Liver (tissue), 9 donors: ENCODE results near the gene TMEM97. TPM values are rescaled to one million over a fixed set of nuclear protein-coding genes. Genes with fewer than 3 reads are reported as not detected.

Source experiments
- DNase-seq: peaks from one replicate; pipeline ENCODE4 v3.0.0-alpha.2; 2017; ENCODE audit warnings: low spot score
- H3K27ac ChIP-seq, 2 donors: one replicate each; pipeline ENCODE4 v1.7.0; 2013; ENCODE audit warnings: inconsistent platforms in 2 of 2, low read length in 2 of 2, control low read depth in 1 of 2, low read depth in 1 of 2, mild to moderate bottlenecking in 1 of 2
- H3K27me3 ChIP-seq, 4 donors: one replicate each; pipeline versions ENCODE4 v1.6.1 to v1.7.0; 2013; ENCODE audit warnings: low read length in 3 of 4, inconsistent platforms in 1 of 4, mild to moderate bottlenecking in 1 of 4, moderate library complexity in 1 of 4; ENCODE audit not compliant: control insufficient read depth in 4 of 4, insufficient read depth in 4 of 4
- H3K36me3 ChIP-seq, 4 donors: one replicate each; pipeline versions ENCODE4 v1.6.1 to v1.7.0; 2013; ENCODE audit warnings: low read length in 3 of 4, mild to moderate bottlenecking in 3 of 4, low read depth in 1 of 4, moderate library complexity in 1 of 4; ENCODE audit not compliant: control insufficient read depth in 4 of 4, insufficient read depth in 3 of 4
- H3K4me1 ChIP-seq, 4 donors: one replicate each; pipeline versions ENCODE4 v1.6.1 to v1.7.0; 2013; ENCODE audit warnings: low read length in 3 of 4, mild to moderate bottlenecking in 3 of 4, moderate library complexity in 1 of 4; ENCODE audit not compliant: control insufficient read depth in 4 of 4, insufficient read depth in 4 of 4
- H3K4me3 ChIP-seq, 3 donors: one replicate each; pipeline versions ENCODE4 v1.6.1 to v1.7.0; 2013; ENCODE audit warnings: low read length in 3 of 3, control low read depth in 1 of 3, low read depth in 1 of 3, mild to moderate bottlenecking in 1 of 3
- H3K9ac ChIP-seq, 2 donors: one replicate each; pipeline ENCODE4 v1.7.0; 2013; ENCODE audit warnings: low read length in 2 of 2, mild to moderate bottlenecking in 2 of 2, moderate library complexity in 2 of 2, control low read depth in 1 of 2, low read depth in 1 of 2
- H3K9me3 ChIP-seq, 4 donors: one replicate each; pipeline versions ENCODE4 v1.6.1 to v1.7.0; 2013; ENCODE audit warnings: low read length in 3 of 4; ENCODE audit not compliant: control insufficient read depth in 4 of 4
- ATF3 ChIP-seq: IDR thresholded peaks from 2 replicates; pipeline ENCODE4 v1.6.1; 2016; ENCODE audit warnings: antibody characterized with exemption
- CTCF ChIP-seq: fragments of 150-350 bp; IDR thresholded peaks from 2 replicates; pipeline ENCODE4 v1.5.1; 2017; ENCODE audit warnings: improper control_type of control experiment, low read depth, low read length; ENCODE audit not compliant: missing input control
- EGR1 ChIP-seq, 2 donors: IDR thresholded peaks; 2 replicates each; pipeline ENCODE4 v1.6.1; 2016 to 2018; ENCODE audit warnings: antibody characterized with exemption in 2 of 2, low read depth in 2 of 2
- FOXA1 ChIP-seq: IDR thresholded peaks from 2 replicates; pipeline ENCODE4 v1.6.1; 2016; ENCODE audit warnings: antibody characterized with exemption
- FOXA2 ChIP-seq: IDR thresholded peaks from 2 replicates; pipeline ENCODE4 v1.6.1; 2016; ENCODE audit warnings: antibody characterized with exemption
- GABPA ChIP-seq, 2 donors: IDR thresholded peaks in 1 of 2; conservative IDR thresholded peaks in 1 of 2; 2 replicates each; pipeline ENCODE4 v1.6.1; 2016; ENCODE audit warnings: antibody characterized with exemption in 2 of 2, mild to moderate bottlenecking in 1 of 2, moderate library complexity in 1 of 2
- HNF4A ChIP-seq, 2 donors: conservative IDR thresholded peaks; 2 replicates each; pipeline ENCODE4 v1.6.1; 2016; ENCODE audit warnings: antibody characterized with exemption in 2 of 2, mild to moderate bottlenecking in 2 of 2
- HNF4G ChIP-seq: IDR thresholded peaks from 2 replicates; pipeline ENCODE4 v1.6.1; 2016; ENCODE audit warnings: antibody characterized with exemption
- JUND ChIP-seq, 2 donors: IDR thresholded peaks; 2 replicates each; pipeline ENCODE4 v1.6.1; 2016; ENCODE audit warnings: antibody characterized with exemption in 2 of 2
- MAX ChIP-seq: IDR thresholded peaks from 2 replicates; pipeline ENCODE4 v1.6.1; 2016; ENCODE audit warnings: antibody characterized with exemption
- NR2F2 ChIP-seq: IDR thresholded peaks from 2 replicates; pipeline ENCODE4 v1.6.1; 2016; ENCODE audit warnings: antibody characterized with exemption
- RAD21 ChIP-seq, 2 donors: IDR thresholded peaks; 2 replicates each; pipeline ENCODE4 v1.6.1; 2016; ENCODE audit warnings: antibody characterized with exemption in 2 of 2, mild to moderate bottlenecking in 2 of 2
- REST ChIP-seq: IDR thresholded peaks from 2 replicates; pipeline ENCODE4 v1.6.1; 2016; ENCODE audit warnings: antibody characterized with exemption, mild to moderate bottlenecking
- RXRA ChIP-seq, 2 donors: IDR thresholded peaks; 2 replicates each; pipeline ENCODE4 v1.6.1; 2017 to 2018; ENCODE audit warnings: antibody characterized with exemption in 2 of 2, mild to moderate bottlenecking in 1 of 2
- SP1 ChIP-seq: IDR thresholded peaks from 2 replicates; pipeline ENCODE4 v1.6.1; 2018; ENCODE audit warnings: antibody characterized with exemption, mild to moderate bottlenecking
- TAF1 ChIP-seq: conservative IDR thresholded peaks from 2 replicates; pipeline ENCODE4 v1.6.1; 2016; ENCODE audit warnings: antibody characterized with exemption, mild to moderate bottlenecking
- YY1 ChIP-seq: IDR thresholded peaks from 2 replicates; pipeline ENCODE4 v1.6.1; 2016; ENCODE audit warnings: antibody characterized with exemption, mild to moderate bottlenecking
- ZBTB33 ChIP-seq: IDR thresholded peaks from 2 replicates; pipeline ENCODE4 v1.6.1; 2016; ENCODE audit warnings: antibody characterized with exemption
- WGBS: extraction: QIAGEN DNeasy Blood & Tissue Kit; methylation state at CpG from one replicate; pipeline ENCODE4 v1.1.7; 2013; 5-methylcytosine and 5-hydroxymethylcytosine counted together
- polyA plus RNA-seq, 2 donors: library from polyadenylated mRNA; stranded (reverse) in 1 of 2; unstranded in 1 of 2; fragments of 200-250 nt in 1 of 2; fragments of >200 nt in 1 of 2; fragmentation: Nextera tagmentation in 1 of 2; extraction: Ambion mirVana in 1 of 2; gene quantifications; one replicate each; pipeline versions ENCODE4 v1.2.1 to v1.2.3, GENCODE V29; 2013 to 2015
- total RNA-seq, 2 donors: library from RNA; depleted of rRNA; stranded (reverse); fragments of >200 nt; gene quantifications; one replicate each; pipeline ENCODE4 v1.2.3, GENCODE V29; 2014
- donor health status: healthy.
- donor health status: healthy.
- donor health status: healthy.
- donor health status: healthy.
- donor health status: healthy.

Gene TMEM97
- total RNA-seq = 10 to 100 TPM; 53.0 to 90.2 TPM
- 10 to 100 TPM; 29.5 to 74.0 TPM for polyA plus RNA-seq

GRCh38 chr17:28318759-28319597 is at the start of gene TMEM97:
Gene TMEM97 (plus strand): TSS chr17:28319200. CDS start chr17:28319240, 40 bp downstream.
- peak; percentile 94 for DNase-seq
- H3K4me1 ChIP-seq = peaks cover 7 to 51% (median 33%) of the 10 kb centered on the region in 4 donors
- no peaks in the 10 kb centered on the region for H3K9me3 ChIP-seq
- peak; percentile 92 for TF ChIP-seq YY1
- TF ChIP-seq ATF3 = no peak
- no peak for TF ChIP-seq NR2F2
- TF ChIP-seq RXRA (IDR thresholded peaks at IDR 0.05) = peak; percentile 12 to 35
- no peak for TF ChIP-seq TAF1
- no peak for TF ChIP-seq ZBTB33
- TF ChIP-seq SP1 = peak; percentile 88
- TF ChIP-seq RAD21 (IDR thresholded peaks at IDR 0.05) = peak in 1 of 2 donors; percentile 32
- TF ChIP-seq CTCF = peak; percentile 6
- no peak for TF ChIP-seq EGR1 (IDR thresholded peaks at IDR 0.05; ENCODE audit: low read depth in 2 of 2)
- peak in 1 of 2 donors; percentile 34 for TF ChIP-seq HNF4A (conservative IDR thresholded peaks at IDR 0.05)
- TF ChIP-seq FOXA2 = no peak
- TF ChIP-seq MAX = peak; percentile 96
- TF ChIP-seq GABPA (IDR thresholded peaks at IDR 0.05 in 1 of 2, conservative IDR thresholded peaks at IDR 0.05 in 1 of 2) = no peak
- TF ChIP-seq HNF4G = no peak
- TF ChIP-seq JUND (IDR thresholded peaks at IDR 0.05) = no peak
- TF ChIP-seq REST = peak; percentile 88
- TF ChIP-seq FOXA1 = no peak
- WGBS = under 1% methylated on average over 72 of the region's 72 CpGs
- no peaks in the 10 kb centered on the region for H3K36me3 ChIP-seq
- no peaks in the 10 kb centered on the region for H3K27me3 ChIP-seq
- peak within 1 kb of the TSS; percentile 61 to 77 (median 70) for H3K4me3 ChIP-seq
- H3K9ac ChIP-seq = peak within 1 kb of the TSS; percentile 82 to 84
- peak within 1 kb of the TSS; percentile 83 to 89 for H3K27ac ChIP-seq
